Lung (tissue), 12 donors: ENCODE data around the gene SLC16A2. TPM values are rescaled to one million over a fixed set of nuclear protein-coding genes. Genes with fewer than 3 reads are reported as not detected.
"Not testable (repeated sequence)": the region's sequence is repeated elsewhere in the genome, so short reads cannot be mapped to it uniquely, and the experiment has no call there.

Source experiments
- ATAC-seq: fragments of 200-7000 bp; cut with Tn5 transposase; one replicate; pipeline ENCODE4 v1.9.1; 2020; ENCODE audit warnings: moderate number of reproducible peaks; ENCODE audit not compliant: insufficient read depth, low FRiP score
- DNase-seq, 3 donors: peaks; one replicate each; pipeline ENCODE4 v3.0.0-alpha.2; 2013 to 2017
- H3K27ac ChIP-seq, 2 donors: one replicate each; pipeline ENCODE4 v1.5.1; 2013; ENCODE audit warnings: mild to moderate bottlenecking in 2 of 2, moderate library complexity in 2 of 2, control low read depth in 1 of 2, inconsistent platforms in 1 of 2, low read depth in 1 of 2, low read length in 1 of 2
- H3K27me3 ChIP-seq, 3 donors: one replicate each; pipeline ENCODE4 v1.5.1; 2013; ENCODE audit warnings: low read length in 2 of 3; ENCODE audit not compliant: control insufficient read depth in 3 of 3, insufficient read depth in 3 of 3
- H3K36me3 ChIP-seq, 4 donors: one replicate each; pipeline ENCODE4 v1.5.1; 2013; ENCODE audit warnings: low read length in 4 of 4, mild to moderate bottlenecking in 1 of 4, moderate library complexity in 1 of 4; ENCODE audit not compliant: control insufficient read depth in 4 of 4, insufficient read depth in 4 of 4
- H3K4me1 ChIP-seq, 5 donors: one replicate each; pipeline ENCODE4 v1.5.1; 2013; ENCODE audit warnings: low read length in 5 of 5, mild to moderate bottlenecking in 2 of 5, moderate library complexity in 1 of 5; ENCODE audit not compliant: control insufficient read depth in 5 of 5, insufficient read depth in 5 of 5
- H3K4me3 ChIP-seq: one replicate; pipeline ENCODE4 v1.5.1; 2013; ENCODE audit warnings: mild to moderate bottlenecking, control low read depth, moderate library complexity
- H3K9ac ChIP-seq, 2 donors: one replicate each; pipeline ENCODE4 v1.5.1; 2013; ENCODE audit warnings: low read length in 2 of 2, control low read depth in 1 of 2; ENCODE audit not compliant: insufficient read depth in 1 of 2
- H3K9me3 ChIP-seq, 4 donors: one replicate each; pipeline ENCODE4 v1.5.1; 2013; ENCODE audit warnings: low read length in 3 of 4, mild to moderate bottlenecking in 1 of 4, moderate library complexity in 1 of 4; ENCODE audit not compliant: control insufficient read depth in 4 of 4, insufficient read depth in 3 of 4
- WGBS, 2 donors: extraction: QIAGEN DNeasy Blood & Tissue Kit; methylation state at CpG; one replicate each; pipeline ENCODE4 v1.1.7; 2013; 5-methylcytosine and 5-hydroxymethylcytosine counted together
- polyA plus RNA-seq, 2 donors: library from polyadenylated mRNA; stranded (reverse); fragments of 200-250 nt; gene quantifications; one replicate each; pipeline ENCODE4 v1.2.1, GENCODE V29; 2013
- total RNA-seq, 2 donors: library from RNA; depleted of rRNA in 1 of 2; stranded (reverse); fragments of >200 nt in 1 of 2; gene quantifications; one replicate each; pipeline ENCODE4 v1.2.1, GENCODE V29; 2014 to 2021
- TF ChIP-seq, protein P1 (sequence below): IDR thresholded peaks from 2 replicates; pipeline ENCODE4 v1.5.1; 2012; ENCODE audit warnings: mild to moderate bottlenecking; ENCODE audit errors: control extremely low read depth, extremely low read depth
- donor health status: control.
- donor health status: control.
- donor health status: Bipolar disorder and iron deficiency.
- donor health status: healthy.
- donor health status: DM: yes; HTN: yes; CAD: no.

SLC16A2 gene
- total and polyA plus RNA-seq, 4 donors, result 2.1 to 13.4 (median 8.3) TPM

DNA sequence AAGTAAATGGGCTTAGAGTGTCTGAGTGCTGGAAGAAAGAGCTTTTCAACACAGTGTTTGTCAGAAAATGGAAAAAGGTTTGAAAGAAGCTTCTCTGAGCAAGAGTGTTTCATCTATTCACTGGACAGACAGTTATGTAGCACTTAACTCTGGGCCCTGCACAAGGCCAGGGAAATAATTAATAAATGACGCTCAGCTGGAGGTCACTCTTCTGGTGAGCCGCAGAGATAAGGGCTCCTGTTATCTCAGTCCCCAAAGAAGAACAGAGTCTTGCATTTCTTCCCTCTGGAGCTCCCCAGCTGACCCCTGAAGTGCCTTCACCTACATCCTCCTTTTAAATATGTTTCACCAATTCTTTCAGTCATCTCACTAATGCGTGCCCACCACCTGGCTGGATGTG is 90.4 kb downstream of the SLC16A2 start:
- DNase-seq (no peak), ATAC-seq (no peak)
- Histone ChIP-seq H3K27me3 (peaks cover 0 to 5% (median 0%) of the 10 kb centered on the region in 3 donors), H3K36me3 (no peaks in the 10 kb centered on the region), H3K9me3 (peaks cover 0 to 2% (median 0%) of the 10 kb centered on the region in 4 donors), H3K9ac (no peak overlapping the region), H3K27ac (no peak overlapping the region), H3K4me3 (no peak overlapping the region), H3K4me1 (peaks cover 0 to 5% (median 0%) of the 10 kb centered on the region in 5 donors)
- 89 to 100% methylated on average over 1 to 3 of the region's 3 CpGs for WGBS, 2 donors
- TF ChIP-seq, protein P1, sequence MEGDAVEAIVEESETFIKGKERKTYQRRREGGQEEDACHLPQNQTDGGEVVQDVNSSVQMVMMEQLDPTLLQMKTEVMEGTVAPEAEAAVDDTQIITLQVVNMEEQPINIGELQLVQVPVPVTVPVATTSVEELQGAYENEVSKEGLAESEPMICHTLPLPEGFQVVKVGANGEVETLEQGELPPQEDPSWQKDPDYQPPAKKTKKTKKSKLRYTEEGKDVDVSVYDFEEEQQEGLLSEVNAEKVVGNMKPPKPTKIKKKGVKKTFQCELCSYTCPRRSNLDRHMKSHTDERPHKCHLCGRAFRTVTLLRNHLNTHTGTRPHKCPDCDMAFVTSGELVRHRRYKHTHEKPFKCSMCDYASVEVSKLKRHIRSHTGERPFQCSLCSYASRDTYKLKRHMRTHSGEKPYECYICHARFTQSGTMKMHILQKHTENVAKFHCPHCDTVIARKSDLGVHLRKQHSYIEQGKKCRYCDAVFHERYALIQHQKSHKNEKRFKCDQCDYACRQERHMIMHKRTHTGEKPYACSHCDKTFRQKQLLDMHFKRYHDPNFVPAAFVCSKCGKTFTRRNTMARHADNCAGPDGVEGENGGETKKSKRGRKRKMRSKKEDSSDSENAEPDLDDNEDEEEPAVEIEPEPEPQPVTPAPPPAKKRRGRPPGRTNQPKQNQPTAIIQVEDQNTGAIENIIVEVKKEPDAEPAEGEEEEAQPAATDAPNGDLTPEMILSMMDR, result no peak

DNA sequence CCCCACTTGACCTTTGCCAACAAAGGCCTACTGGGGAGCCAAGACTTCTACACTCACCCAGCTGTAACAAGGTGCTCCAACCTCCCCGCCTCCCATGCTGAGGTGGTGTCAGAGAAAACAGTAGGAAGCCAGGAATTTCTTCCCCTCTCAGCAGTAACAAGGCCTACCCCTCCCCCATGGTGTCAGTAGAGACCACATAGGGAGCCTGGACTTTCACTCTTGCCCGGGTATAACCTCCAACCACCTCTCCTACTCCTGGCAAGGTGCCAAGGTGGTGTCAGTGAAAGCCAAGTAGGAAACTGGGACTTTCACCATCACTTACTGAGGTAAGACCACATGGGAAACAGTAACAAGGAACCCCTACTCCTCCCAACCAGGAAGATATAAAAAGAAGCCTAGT is 93.1 kb downstream of the SLC16A2 start:
- no peak for DNase-seq
- Histone ChIP-seq H3K27ac (no peak overlapping the region), H3K9ac (no peak overlapping the region), H3K4me3 (no peak overlapping the region), H3K4me1 (peaks cover 0 to 5% (median 0%) of the 10 kb centered on the region in 5 donors), H3K27me3 (peaks cover 0 to 5% (median 0%) of the 10 kb centered on the region in 3 donors), H3K36me3 (no peaks in the 10 kb centered on the region), H3K9me3 (peaks cover 0 to 2% (median 0%) of the 10 kb centered on the region in 4 donors)
- ATAC-seq, result no peak
- TF ChIP-seq, protein P1, result no peak
- 46 to 49% methylated on average over 2 of the region's 2 CpGs for WGBS, 2 donors

DNA sequence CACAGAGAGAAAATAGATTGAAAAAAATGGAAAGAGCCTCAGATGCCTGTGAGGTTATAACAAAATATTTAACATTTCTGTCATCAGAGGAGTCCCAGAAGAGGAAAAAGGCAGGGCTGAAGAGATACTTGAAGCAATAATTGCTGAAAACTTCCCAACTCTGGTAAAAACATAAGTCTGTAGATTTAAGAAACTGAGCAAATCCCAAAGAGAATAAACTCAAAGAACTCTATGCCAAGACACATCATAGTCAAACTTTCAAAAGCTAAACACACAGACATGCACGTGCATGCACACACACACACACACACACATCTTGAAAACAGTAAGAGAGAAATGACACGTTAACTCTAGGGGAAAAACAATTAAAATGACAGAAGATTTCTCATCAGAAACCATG is 94.1 kb downstream of the SLC16A2 start:
- Histone ChIP-seq H3K4me3 (no peak overlapping the region), H3K36me3 (no peaks in the 10 kb centered on the region), H3K27me3 (peaks cover 0 to 5% (median 0%) of the 10 kb centered on the region in 3 donors), H3K4me1 (peaks cover 0 to 5% (median 3%) of the 10 kb centered on the region in 5 donors), H3K27ac (no peak overlapping the region), H3K9ac (no peak overlapping the region), H3K9me3 (peaks cover 0 to 2% (median 0%) of the 10 kb centered on the region in 4 donors)
- 60 to 79% methylated on average over 2 of the region's 2 CpGs for WGBS, 2 donors
- no peak for ATAC-seq
- DNase-seq, result no peak
- TF ChIP-seq, protein P1, result no peak

DNA sequence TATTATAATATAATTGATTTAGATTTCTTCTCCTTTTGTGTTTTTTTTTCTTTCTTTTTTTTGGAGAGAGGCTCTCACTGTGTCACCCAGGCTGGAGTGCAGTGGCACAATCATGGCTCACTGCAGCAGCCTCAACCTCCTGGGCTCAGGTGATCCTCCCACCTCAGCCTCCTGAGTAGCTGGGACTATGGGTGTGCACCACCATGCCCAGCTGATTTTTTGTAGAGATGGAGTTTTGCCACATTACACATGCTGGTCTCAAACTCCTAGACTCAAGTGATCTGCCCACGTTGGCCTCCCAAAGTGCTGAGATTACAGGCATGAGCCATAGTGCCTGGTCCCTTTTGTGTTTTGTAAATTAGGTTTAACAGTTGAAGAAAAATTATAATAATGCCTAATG is 94.7 kb downstream of the SLC16A2 start:
- not testable (repeated sequence) for H3K27me3 ChIP-seq, DNase-seq, H3K4me1 ChIP-seq, H3K9me3 ChIP-seq, H3K36me3 ChIP-seq, H3K27ac ChIP-seq, H3K4me3 ChIP-seq, H3K9ac ChIP-seq, ATAC-seq
- WGBS, 2 donors, result 58 to 93% methylated on average over 1 of the region's 1 CpG
